ENCODE measurements around the gene ZSCAN22.

GRCh38 chr19:58328999-58329398 is 2.2 kb downstream of the ZSCAN22 start:
- TF ChIP-seq CEBPB (IDR thresholded peaks at IDR 0.05) (no peak), RAD21 (IDR thresholded peaks at IDR 0.05; ENCODE audit: low read depth) (peak; percentile 34), MAX (IDR thresholded peaks at IDR 0.05) (no peak), REST (IDR thresholded peaks at IDR 0.05; ENCODE audit: low read depth) (no peak)
